Measurements from ENCODE around the gene PXDN.
"Not testable (repeated sequence)": the region's sequence is repeated elsewhere in the genome, so short reads cannot be mapped to it uniquely, and the experiment has no call there.

Gene PXDN

DNA sequence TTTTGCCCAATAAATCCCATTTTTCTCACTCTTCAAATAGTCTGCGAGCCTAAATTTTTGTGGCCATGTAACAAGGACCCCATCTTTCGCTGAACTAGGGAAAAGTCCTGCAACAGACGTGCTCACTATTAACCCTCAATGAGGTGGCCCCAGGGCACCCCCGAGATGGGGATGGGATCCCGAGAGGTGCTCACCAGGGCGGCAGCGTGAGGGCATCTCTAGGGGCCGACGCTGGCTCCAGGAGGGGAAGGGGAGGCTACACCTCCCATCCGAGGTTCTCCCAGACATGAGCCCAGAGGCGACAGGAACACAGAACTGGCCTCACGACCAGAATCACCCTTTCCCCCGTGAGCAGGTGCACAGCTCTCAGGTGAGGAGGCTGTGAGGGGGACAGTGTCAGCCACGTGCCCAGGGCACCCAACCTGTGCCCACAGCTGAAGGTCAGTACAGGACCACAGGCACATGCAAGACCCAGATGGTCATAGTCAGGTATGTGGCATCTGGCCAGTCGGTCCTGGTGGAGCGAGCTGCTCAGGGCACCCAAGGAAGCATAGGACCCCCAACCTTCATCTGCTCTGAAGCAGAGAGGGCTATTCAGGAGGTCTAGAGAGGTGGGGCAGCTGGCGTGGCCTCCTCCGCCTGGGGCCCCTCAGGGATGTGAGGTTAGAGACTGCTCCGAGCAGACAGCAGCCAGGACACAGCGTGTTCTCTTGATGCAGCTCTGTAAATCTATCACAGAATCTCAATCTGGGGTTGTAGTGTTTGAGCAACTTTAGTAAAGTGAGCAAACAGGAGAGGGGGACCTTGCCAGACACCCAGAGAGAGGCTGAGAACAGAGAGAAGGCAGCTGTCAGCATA is 62.8 kb downstream of the PXDN start:
- Histone ChIP-seq H3K79me2 (ENCODE audit: insufficient read depth, low read length) (no peaks in the 10 kb centered on the region), H3K9me2 (replicated peaks; ENCODE audit: low read depth, low read length) (no peaks in the 10 kb centered on the region), H3K4me3 (ENCODE audit: low read length, poor library complexity, severe bottlenecking) (no peak overlapping the region), H3K27me3 (ENCODE audit: insufficient read depth, low read length, poor library complexity, severe bottlenecking) (no peaks in the 10 kb centered on the region), H2AFZ (ENCODE audit: low read length) (no peak overlapping the region), H3K9ac (ENCODE audit: low read depth, low read length, poor library complexity, severe bottlenecking) (no peak overlapping the region), H3F3A (ENCODE audit: low read depth) (no peaks in the 10 kb centered on the region), H3K4me1 (ENCODE audit: insufficient read depth, low read length, poor library complexity, severe bottlenecking) (no peaks in the 10 kb centered on the region), H4K20me1 (ENCODE audit: insufficient read depth, low read length, poor library complexity, severe bottlenecking) (no peaks in the 10 kb centered on the region), H3K4me2 (ENCODE audit: low read depth, low read length, poor library complexity, severe bottlenecking) (no peak overlapping the region), H3K9me3 (ENCODE audit: insufficient read depth, low read depth, low read length) (no peaks in the 10 kb centered on the region), H3K36me3 (ENCODE audit: insufficient read depth, low read length) (peaks cover 62% of the 10 kb centered on the region; the same call in 1 of the 2 replicates)
- no peak for TF ChIP-seq CTCF (conservative IDR thresholded peaks at IDR 0.05; ENCODE audit: low read length)
- TF ChIP-seq EZH2phosphoT487 (IDR thresholded peaks at IDR 0.05; ENCODE audit: borderline replicate concordance) = no peak

GRCh38 chr2:1681017-1681318 is 63.3 kb downstream of the PXDN start:
- peaks cover 62% of the 10 kb centered on the region; the same call in 1 of the 2 replicates for H3K36me3 ChIP-seq (ENCODE audit: insufficient read depth, low read length)
- H3K27me3 ChIP-seq (ENCODE audit: insufficient read depth, low read length, poor library complexity, severe bottlenecking) = no peaks in the 10 kb centered on the region
- H3K9me3 ChIP-seq (ENCODE audit: insufficient read depth, low read depth, low read length) = no peaks in the 10 kb centered on the region
- no peaks in the 10 kb centered on the region for H3K79me2 ChIP-seq (ENCODE audit: insufficient read depth, low read length)
- no peak overlapping the region for H2AFZ ChIP-seq (ENCODE audit: low read length)
- no peaks in the 10 kb centered on the region for H4K20me1 ChIP-seq (ENCODE audit: insufficient read depth, low read length, poor library complexity, severe bottlenecking)
- H3K9me2 ChIP-seq (replicated peaks; ENCODE audit: low read depth, low read length) = no peaks in the 10 kb centered on the region
- no peaks in the 10 kb centered on the region for H3F3A ChIP-seq (ENCODE audit: low read depth)
- no peak for TF ChIP-seq EZH2phosphoT487 (IDR thresholded peaks at IDR 0.05; ENCODE audit: borderline replicate concordance)
- H3K4me3 ChIP-seq (ENCODE audit: low read length, poor library complexity, severe bottlenecking) = no peak overlapping the region
- H3K4me1 ChIP-seq (ENCODE audit: insufficient read depth, low read length, poor library complexity, severe bottlenecking) = no peaks in the 10 kb centered on the region
- no peak overlapping the region for H3K4me2 ChIP-seq (ENCODE audit: low read depth, low read length, poor library complexity, severe bottlenecking)
- H3K9ac ChIP-seq (ENCODE audit: low read depth, low read length, poor library complexity, severe bottlenecking) = no peak overlapping the region

GRCh38 chr2:1680222-1681016 is 63.9 kb downstream of the PXDN start:
- no peak overlapping the region for H2AFZ ChIP-seq (ENCODE audit: low read length)
- H3K79me2 ChIP-seq (ENCODE audit: insufficient read depth, low read length) = no peaks in the 10 kb centered on the region
- no peaks in the 10 kb centered on the region for H3K4me1 ChIP-seq (ENCODE audit: insufficient read depth, low read length, poor library complexity, severe bottlenecking)
- H3K9me2 ChIP-seq (replicated peaks; ENCODE audit: low read depth, low read length) = no peaks in the 10 kb centered on the region
- no peaks in the 10 kb centered on the region for H4K20me1 ChIP-seq (ENCODE audit: insufficient read depth, low read length, poor library complexity, severe bottlenecking)
- H3F3A ChIP-seq (ENCODE audit: low read depth) = no peaks in the 10 kb centered on the region
- no peaks in the 10 kb centered on the region for H3K27me3 ChIP-seq (ENCODE audit: insufficient read depth, low read length, poor library complexity, severe bottlenecking)
- no peak overlapping the region for H3K9ac ChIP-seq (ENCODE audit: low read depth, low read length, poor library complexity, severe bottlenecking)
- no peaks in the 10 kb centered on the region for H3K9me3 ChIP-seq (ENCODE audit: insufficient read depth, low read depth, low read length)
- H3K4me2 ChIP-seq (ENCODE audit: low read depth, low read length, poor library complexity, severe bottlenecking) = no peak overlapping the region
- TF ChIP-seq EZH2phosphoT487 (IDR thresholded peaks at IDR 0.05; ENCODE audit: borderline replicate concordance) (no peak), CTCF (conservative IDR thresholded peaks at IDR 0.05; ENCODE audit: low read length) (no peak)
- peaks cover 62% of the 10 kb centered on the region; the same call in 1 of the 2 replicates for H3K36me3 ChIP-seq (ENCODE audit: insufficient read depth, low read length)
- no peak overlapping the region for H3K4me3 ChIP-seq (ENCODE audit: low read length, poor library complexity, severe bottlenecking)

DNA sequence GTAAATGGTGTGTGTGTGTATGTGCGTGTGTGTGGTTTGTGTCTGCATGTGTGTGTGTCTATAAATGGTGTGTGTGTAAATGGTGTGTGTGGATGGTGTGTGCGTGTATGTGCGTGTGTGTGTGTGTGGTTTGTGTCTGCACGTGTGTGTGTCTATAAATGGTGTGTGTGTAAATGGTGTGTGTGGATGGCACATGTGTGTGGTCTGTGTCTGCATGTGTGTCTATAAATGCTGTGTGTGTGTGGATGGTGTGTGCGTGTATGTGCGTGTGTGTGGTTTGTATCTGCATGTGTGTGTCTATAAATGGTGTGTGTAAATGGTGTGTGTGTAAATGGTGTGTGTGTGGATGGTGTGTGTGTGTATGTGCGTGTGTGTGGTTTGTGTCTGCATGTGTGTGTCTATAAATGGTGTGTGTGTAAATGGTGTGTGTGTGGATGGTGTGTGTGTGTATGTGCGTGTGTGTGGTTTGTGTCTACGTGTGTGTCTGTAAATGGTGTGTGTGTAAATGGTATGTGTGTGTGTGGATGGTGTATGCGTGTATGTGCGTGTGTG is 64.8 kb downstream of the PXDN start:
- H3F3A ChIP-seq (ENCODE audit: low read depth); H2AFZ ChIP-seq (ENCODE audit: low read length); H3K4me3 ChIP-seq (ENCODE audit: low read length, poor library complexity, severe bottlenecking); H4K20me1 ChIP-seq (ENCODE audit: insufficient read depth, low read length, poor library complexity, severe bottlenecking); H3K27me3 ChIP-seq (ENCODE audit: insufficient read depth, low read length, poor library complexity, severe bottlenecking); H3K4me1 ChIP-seq (ENCODE audit: insufficient read depth, low read length, poor library complexity, severe bottlenecking); H3K4me2 ChIP-seq (ENCODE audit: low read depth, low read length, poor library complexity, severe bottlenecking); H3K79me2 ChIP-seq (ENCODE audit: insufficient read depth, low read length); H3K9me2 ChIP-seq (replicated peaks; ENCODE audit: low read depth, low read length); H3K9ac ChIP-seq (ENCODE audit: low read depth, low read length, poor library complexity, severe bottlenecking); H3K9me3 ChIP-seq (ENCODE audit: insufficient read depth, low read depth, low read length): not testable (repeated sequence)
- peaks cover 70% of the 10 kb centered on the region; the same call in 1 of the 2 replicates for H3K36me3 ChIP-seq (ENCODE audit: insufficient read depth, low read length)

- not testable (repeated sequence) for H4K20me1 ChIP-seq (ENCODE audit: insufficient read depth, low read length, poor library complexity, severe bottlenecking)
Observed at GRCh38 chr2:1679065-1679464, 65.2 kb downstream of the PXDN start.

More at GRCh38 chr2:1679065-1679464, 65.2 kb downstream of the PXDN start:
- not testable (repeated sequence) for H3F3A ChIP-seq (ENCODE audit: low read depth); H3K9ac ChIP-seq (ENCODE audit: low read depth, low read length, poor library complexity, severe bottlenecking); H3K4me2 ChIP-seq (ENCODE audit: low read depth, low read length, poor library complexity, severe bottlenecking); H3K27me3 ChIP-seq (ENCODE audit: insufficient read depth, low read length, poor library complexity, severe bottlenecking); H3K9me2 ChIP-seq (replicated peaks; ENCODE audit: low read depth, low read length); H3K79me2 ChIP-seq (ENCODE audit: insufficient read depth, low read length); H3K9me3 ChIP-seq (ENCODE audit: insufficient read depth, low read depth, low read length); H2AFZ ChIP-seq (ENCODE audit: low read length); H3K4me1 ChIP-seq (ENCODE audit: insufficient read depth, low read length, poor library complexity, severe bottlenecking); H3K4me3 ChIP-seq (ENCODE audit: low read length, poor library complexity, severe bottlenecking)
- peaks cover 75% of the 10 kb centered on the region; the same call in 1 of the 2 replicates for H3K36me3 ChIP-seq (ENCODE audit: insufficient read depth, low read length)

Measured in Loucy (cell line).